Mucosa of rectum (tissue), 2 donors: ENCODE results near the gene TRIM44.
A peak's percentile ranks its signal among the peaks of the same experiment; 100 is the strongest.

Source experiments
- H3K27ac ChIP-seq, 2 donors: one replicate each; pipeline ENCODE4 v1.7.0; 2013; ENCODE audit warnings: inconsistent platforms in 2 of 2, low read depth in 2 of 2, low read length in 2 of 2
- H3K27me3 ChIP-seq, 2 donors: one replicate each; pipeline ENCODE4 v1.7.0; 2013; ENCODE audit warnings: low read length in 2 of 2; ENCODE audit not compliant: control insufficient read depth in 2 of 2, insufficient read depth in 2 of 2
- H3K36me3 ChIP-seq, 2 donors: one replicate each; pipeline ENCODE4 v1.7.0; 2013; ENCODE audit warnings: low read length in 2 of 2; ENCODE audit not compliant: control insufficient read depth in 2 of 2, insufficient read depth in 2 of 2
- H3K4me1 ChIP-seq, 2 donors: one replicate each; pipeline ENCODE4 v1.7.0; 2013; ENCODE audit warnings: low read length in 2 of 2, mild to moderate bottlenecking in 1 of 2; ENCODE audit not compliant: control insufficient read depth in 2 of 2, insufficient read depth in 2 of 2
- H3K4me3 ChIP-seq, 2 donors: one replicate each; pipeline ENCODE4 v1.7.0; 2013; ENCODE audit warnings: low read length in 2 of 2
- H3K9ac ChIP-seq, 2 donors: one replicate each; pipeline ENCODE4 v1.7.0; 2013; ENCODE audit warnings: low read length in 2 of 2, low read depth in 1 of 2, mild to moderate bottlenecking in 1 of 2
- H3K9me3 ChIP-seq, 2 donors: one replicate each; pipeline ENCODE4 v1.7.0; 2013; ENCODE audit warnings: low read length in 2 of 2; ENCODE audit not compliant: control insufficient read depth in 2 of 2
- donor health status: healthy.
- donor health status: Normal muscosa, but diverticular disease.

The TRIM44 gene

DNA sequence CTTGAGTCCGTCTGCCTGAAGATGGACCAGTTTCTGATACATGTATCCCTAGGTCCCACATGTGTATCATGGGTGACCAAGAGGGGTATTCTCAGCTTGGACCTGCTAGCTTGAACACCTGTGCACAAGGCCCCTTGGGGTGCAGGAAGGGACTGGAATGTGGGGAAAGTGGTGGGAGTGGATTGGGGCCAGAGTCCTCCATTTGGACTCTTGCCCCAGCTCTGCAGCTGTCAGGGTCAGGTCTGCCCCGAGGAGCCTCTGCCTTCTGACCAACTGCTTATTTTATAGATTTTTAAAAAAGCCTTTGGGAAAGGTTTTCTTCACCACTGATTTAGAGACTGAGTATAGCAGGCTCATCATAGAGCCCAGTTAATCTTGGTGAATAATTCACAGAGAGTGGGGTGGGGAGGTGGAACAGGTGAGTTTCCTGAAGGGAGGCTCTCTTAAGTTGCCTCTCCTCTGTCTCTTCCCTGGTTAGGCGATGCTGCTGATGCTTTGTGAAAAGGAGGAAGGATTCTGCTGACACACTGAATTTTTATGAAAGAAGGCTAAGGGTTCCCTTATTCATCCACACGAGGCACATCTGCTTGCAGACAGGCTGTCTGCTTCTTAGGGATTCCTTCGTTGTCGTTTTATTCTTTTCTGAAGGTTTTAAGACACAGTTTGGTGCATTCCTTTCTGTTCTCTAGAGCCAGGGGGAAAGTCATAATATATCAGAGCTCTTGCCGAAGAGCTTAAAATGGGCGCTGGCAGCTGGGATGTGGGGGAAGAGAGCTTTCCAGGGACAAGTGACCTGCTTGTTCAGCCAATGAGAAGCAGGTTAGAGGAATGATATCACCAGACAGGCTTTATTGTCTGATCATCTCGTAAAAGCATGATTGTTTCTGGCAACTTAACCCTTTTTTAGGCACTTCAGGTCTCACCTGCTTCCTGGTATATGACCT lies 19.9 kb downstream of the TRIM44 start:
- peaks cover 8 to 13% of the 10 kb centered on the region in 2 donors for H3K36me3 ChIP-seq
- peak overlapping the region; percentile 65 to 76 for H3K27ac ChIP-seq
- no peaks in the 10 kb centered on the region for H3K27me3 ChIP-seq
- peak overlapping the region; percentile 38 to 68 for H3K4me3 ChIP-seq
- peaks cover 14 to 21% of the 10 kb centered on the region in 2 donors for H3K4me1 ChIP-seq
- peak overlapping the region; percentile 48 to 49 for H3K9ac ChIP-seq
- H3K9me3 ChIP-seq = no peaks in the 10 kb centered on the region

DNA sequence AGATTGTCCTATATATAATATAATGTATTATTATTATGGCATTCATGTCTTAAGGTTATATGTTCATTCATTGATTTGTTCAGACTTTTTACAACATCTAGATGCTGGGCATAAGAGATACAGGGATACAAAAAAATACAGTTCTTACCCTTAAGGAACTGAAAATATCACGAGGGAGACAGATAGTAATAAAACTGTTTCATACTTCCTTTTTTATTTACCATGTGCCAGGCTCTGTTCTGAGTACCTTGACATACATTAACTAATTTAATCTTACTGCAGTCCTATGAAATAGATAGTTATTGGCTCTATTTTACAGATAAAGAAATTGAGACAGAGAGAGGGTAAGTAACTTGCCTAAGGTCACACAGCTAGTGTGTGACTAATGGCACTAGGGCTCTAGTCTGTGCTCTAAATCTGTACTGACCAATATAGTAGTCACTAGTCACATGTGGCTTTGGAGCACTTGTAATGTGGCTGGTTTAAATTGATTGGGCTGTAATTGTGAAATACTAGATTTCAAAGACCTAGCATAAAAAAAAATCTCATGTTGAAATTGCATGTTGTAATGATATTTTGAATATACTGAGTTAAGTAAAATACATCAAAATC lies 21.3 kb downstream of the TRIM44 start:
- no peaks in the 10 kb centered on the region for H3K9me3 ChIP-seq
- peaks cover 13 to 14% of the 10 kb centered on the region in 2 donors for H3K36me3 ChIP-seq
- no peaks in the 10 kb centered on the region for H3K27me3 ChIP-seq
- no peak overlapping the region for H3K9ac ChIP-seq
- H3K4me1 ChIP-seq = peaks cover 14 to 21% of the 10 kb centered on the region in 2 donors
- no peak overlapping the region for H3K4me3 ChIP-seq
- H3K27ac ChIP-seq = no peak overlapping the region

DNA sequence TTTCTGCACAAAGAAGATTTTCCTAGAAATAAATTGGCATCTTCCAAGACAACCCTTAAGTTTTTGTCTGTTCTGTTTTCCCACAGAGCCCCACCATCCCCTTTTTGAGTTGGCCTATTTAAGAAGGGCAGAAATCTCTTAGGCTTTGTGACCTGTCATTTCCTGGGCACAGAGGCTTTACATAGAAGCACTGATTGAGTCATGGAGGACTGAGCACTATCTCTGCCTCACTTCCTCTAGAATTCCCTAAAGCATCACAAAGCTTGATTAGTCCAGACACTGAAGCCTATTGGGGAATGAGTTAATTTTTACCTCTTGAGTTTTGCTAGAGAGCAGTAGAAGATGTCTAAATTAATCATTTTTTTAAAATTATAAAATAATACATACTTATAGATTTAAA lies 25.4 kb downstream of the TRIM44 start:
- H3K9me3 ChIP-seq = no peaks in the 10 kb centered on the region
- peaks cover 13 to 14% of the 10 kb centered on the region in 2 donors for H3K36me3 ChIP-seq
- no peak overlapping the region for H3K4me3 ChIP-seq
- H3K27ac ChIP-seq = no peak overlapping the region
- no peak overlapping the region for H3K9ac ChIP-seq
- H3K27me3 ChIP-seq = no peaks in the 10 kb centered on the region
- H3K4me1 ChIP-seq = peaks cover 8 to 10% of the 10 kb centered on the region in 2 donors

DNA sequence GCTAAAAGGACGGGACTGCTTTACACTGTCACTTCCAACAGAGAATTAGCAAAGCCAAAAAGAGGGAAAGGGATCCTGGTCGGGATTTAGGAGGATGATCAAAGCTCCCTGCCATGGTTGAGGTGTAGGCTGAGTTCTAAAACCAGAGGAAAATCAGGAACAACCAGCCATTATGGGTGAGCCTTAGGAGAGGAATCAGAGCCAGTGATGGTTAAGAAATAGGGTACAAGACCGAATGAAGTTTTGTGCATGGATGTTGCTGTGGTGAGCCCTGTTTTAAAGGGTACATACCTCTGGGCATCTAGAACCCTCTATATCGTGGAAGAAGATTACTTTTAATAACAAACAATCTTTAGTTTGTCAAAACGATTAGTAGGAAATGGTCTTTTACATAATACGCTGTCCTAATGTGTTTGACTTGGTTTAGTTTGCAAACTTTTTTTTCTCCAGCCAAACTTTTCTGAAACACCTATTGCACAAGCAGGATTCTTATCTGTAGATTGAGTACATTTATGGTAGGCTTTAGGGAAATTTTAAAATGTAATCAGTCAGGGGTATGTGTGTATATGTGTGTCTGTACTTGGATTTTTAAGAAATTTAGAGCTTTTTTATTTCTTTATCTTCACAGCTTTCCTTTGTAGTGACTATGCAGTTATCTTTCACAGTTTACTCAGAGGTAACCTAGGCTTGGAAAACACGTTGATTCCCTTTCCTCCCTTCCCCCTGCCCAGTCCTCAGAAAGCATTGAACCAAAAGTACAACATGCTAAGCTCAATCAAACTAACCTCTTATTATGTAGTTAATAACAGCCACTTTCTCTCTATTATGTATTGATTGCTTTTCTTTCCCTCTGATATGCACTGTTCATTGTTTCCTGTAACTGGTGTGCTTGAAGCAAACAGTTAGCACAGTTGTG lies 26.8 kb downstream of the TRIM44 start:
- H3K4me3 ChIP-seq = no peak overlapping the region
- H3K9ac ChIP-seq = no peak overlapping the region
- H3K27me3 ChIP-seq = no peaks in the 10 kb centered on the region
- H3K27ac ChIP-seq = no peak overlapping the region
- H3K4me1 ChIP-seq = no peaks in the 10 kb centered on the region
- no peaks in the 10 kb centered on the region for H3K9me3 ChIP-seq
- H3K36me3 ChIP-seq = peaks cover 13 to 14% of the 10 kb centered on the region in 2 donors

DNA sequence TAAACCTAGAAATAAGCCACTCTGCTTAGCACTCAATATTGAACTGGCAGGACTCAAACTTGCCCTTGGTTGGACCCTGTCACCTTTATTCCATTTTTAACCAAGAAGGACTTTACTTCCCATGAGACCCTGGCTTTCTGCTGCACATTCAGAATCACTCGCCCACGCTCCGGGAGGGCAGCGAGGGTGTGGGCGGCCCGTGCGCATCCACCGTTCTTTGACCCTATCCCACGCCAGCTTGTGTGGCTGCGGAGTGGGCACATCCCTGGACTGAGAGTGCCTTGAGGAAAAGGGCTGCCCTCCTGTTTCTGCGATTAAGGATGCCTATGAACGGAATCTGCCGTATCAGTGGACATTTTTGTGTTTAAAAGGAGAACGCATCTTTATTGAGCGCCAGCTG lies 39.6 kb downstream of the TRIM44 start:
- peaks cover 0 to 3% of the 10 kb centered on the region in 2 donors for H3K36me3 ChIP-seq
- no peak overlapping the region for H3K4me3 ChIP-seq
- H3K27me3 ChIP-seq = no peaks in the 10 kb centered on the region
- no peak overlapping the region for H3K9ac ChIP-seq
- H3K27ac ChIP-seq = no peak overlapping the region
- no peaks in the 10 kb centered on the region for H3K9me3 ChIP-seq
- no peaks in the 10 kb centered on the region for H3K4me1 ChIP-seq

DNA sequence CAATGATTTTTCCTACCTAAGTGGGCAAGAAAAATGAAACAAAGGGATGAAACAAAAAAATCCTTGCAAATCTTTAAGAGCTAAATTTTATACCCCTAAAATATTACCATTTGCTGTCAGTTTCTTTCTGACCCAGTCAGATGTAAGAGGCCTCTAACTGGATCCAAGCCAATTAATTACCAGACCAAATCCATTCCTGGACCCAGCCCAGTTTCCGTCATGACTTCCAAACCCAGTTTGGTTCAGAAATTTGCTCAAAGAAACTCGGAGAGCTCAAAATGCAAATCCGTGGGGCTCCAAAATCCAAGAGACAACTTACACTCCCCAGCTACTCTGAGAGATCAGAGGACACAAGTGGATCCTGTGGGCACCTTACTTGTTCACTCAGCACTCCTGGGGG lies 46.8 kb downstream of the TRIM44 start:
- Histone ChIP-seq H3K9ac (no peak overlapping the region), H3K27me3 (no peaks in the 10 kb centered on the region), H3K4me3 (no peak overlapping the region), H3K4me1 (no peaks in the 10 kb centered on the region), H3K36me3 (no peaks in the 10 kb centered on the region), H3K9me3 (no peaks in the 10 kb centered on the region), H3K27ac (no peak overlapping the region)

DNA sequence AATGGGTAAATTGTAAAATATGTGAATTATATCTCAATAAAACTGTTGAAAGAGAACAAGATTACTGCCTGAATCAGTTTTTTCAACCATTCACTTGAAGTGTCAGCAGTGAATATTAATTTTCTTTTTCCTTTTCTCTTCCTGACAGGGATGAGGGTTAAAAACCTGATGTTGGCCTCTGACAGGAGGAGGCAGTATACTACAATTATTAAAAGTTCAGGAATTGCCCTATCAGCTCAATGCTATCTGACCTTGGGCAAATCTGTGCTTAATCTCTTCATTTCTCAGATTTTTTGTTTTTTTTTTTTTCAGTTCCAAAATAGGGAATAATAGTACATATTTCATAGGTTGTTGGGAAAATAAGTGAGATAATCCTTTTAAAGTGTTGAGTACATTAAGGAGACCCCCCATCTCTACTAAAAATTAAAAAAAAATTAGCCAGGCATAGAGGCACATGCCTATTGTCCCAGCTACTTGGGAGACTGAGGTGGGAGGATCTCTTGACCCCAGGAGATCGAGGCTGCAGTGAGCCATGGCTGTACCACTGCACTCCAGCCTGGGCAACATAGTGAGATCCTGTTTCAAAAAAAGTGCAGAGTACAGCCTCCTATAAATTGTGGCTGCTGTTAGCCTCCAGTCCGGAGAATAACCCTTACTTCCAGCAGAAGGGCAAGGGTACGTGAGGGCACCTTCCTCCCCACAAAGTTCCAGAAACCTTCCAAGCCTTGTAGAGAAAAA lies 48.8 kb downstream of the TRIM44 start:
- Histone ChIP-seq H3K4me3 (no peak overlapping the region), H3K27me3 (no peaks in the 10 kb centered on the region), H3K36me3 (no peaks in the 10 kb centered on the region), H3K4me1 (no peaks in the 10 kb centered on the region), H3K9ac (no peak overlapping the region), H3K9me3 (no peaks in the 10 kb centered on the region), H3K27ac (no peak overlapping the region)

DNA sequence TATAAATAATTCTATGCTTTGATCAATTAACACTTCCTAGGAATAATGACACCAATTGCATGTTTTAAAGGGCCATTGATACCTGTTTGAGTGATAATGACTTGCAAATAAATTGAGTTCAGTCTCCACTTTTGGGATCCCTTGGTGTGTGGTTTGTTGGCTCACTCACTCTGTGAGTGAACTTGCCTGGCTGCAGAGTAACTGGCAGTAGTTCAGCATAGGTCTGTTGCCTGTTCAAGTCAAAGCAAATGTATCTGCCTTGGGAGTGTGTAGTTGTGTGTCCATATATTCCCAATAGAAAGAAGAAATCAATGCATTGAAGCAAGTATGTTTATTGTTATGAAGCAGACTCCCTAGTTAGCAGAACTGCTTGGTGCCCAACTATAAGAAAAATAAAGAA lies 49.3 kb downstream of the TRIM44 start:
- H3K4me1 ChIP-seq = no peaks in the 10 kb centered on the region
- no peaks in the 10 kb centered on the region for H3K36me3 ChIP-seq
- H3K9ac ChIP-seq = no peak overlapping the region
- H3K27me3 ChIP-seq = no peaks in the 10 kb centered on the region
- no peak overlapping the region for H3K4me3 ChIP-seq
- no peaks in the 10 kb centered on the region for H3K9me3 ChIP-seq
- H3K27ac ChIP-seq = no peak overlapping the region

DNA sequence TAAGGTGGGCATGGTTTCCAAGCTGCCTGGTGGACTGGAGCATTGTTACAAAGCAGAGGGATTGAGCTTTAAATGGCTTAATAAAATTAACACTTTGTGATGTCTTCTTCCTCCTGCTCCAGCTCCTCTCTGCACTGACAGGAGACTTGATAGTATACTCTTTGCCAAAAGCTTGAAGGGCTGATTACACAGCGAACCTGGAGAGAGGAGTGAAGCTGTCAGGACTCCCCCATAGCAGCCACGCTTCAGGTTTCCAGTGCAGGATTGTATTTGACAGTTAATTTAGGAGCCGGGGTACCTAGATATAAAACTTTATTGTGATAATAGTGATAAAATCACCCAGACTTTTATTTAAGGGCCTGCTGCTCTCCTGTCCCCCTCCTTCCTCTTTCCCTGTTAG lies 50.0 kb downstream of the TRIM44 start:
- H3K4me3 ChIP-seq = no peak overlapping the region
- H3K27ac ChIP-seq = no peak overlapping the region
- H3K9ac ChIP-seq = no peak overlapping the region
- H3K9me3 ChIP-seq = no peaks in the 10 kb centered on the region
- H3K27me3 ChIP-seq = no peaks in the 10 kb centered on the region
- no peaks in the 10 kb centered on the region for H3K4me1 ChIP-seq
- no peaks in the 10 kb centered on the region for H3K36me3 ChIP-seq
